K562 (cell line): ENCODE measurements around the gene ECT2. TPM values are rescaled to one million over a fixed set of nuclear protein-coding genes. Genes with fewer than 3 reads are reported as not detected.

Experiments
- FOXO4 ChIP-seq: fragments of 450-650 bp; formaldehyde crosslinking; IDR thresholded peaks from 2 replicates; pipeline ENCODE4 v1.4.0; 2020; ENCODE audit warnings: mild to moderate bottlenecking, moderate library complexity
- SP2 ChIP-seq: IDR thresholded peaks from 2 replicates; pipeline ENCODE4 v1.6.1; 2011; ENCODE audit warnings: mild to moderate bottlenecking, low read depth, low read length, moderate library complexity; ENCODE audit not compliant: poor library complexity, severe bottlenecking; ENCODE audit errors: extremely low read depth
- TCF7 ChIP-seq: sonication (generic); IDR thresholded peaks from 2 replicates; pipeline ENCODE4 v1.6.1; 2016; ENCODE audit warnings: antibody characterized with exemption, borderline replicate concordance
- ZBTB40 ChIP-seq, 2 experiments: fragments of 450-650 bp in 1 of 2; sonication (generic) in 1 of 2; formaldehyde crosslinking in 1 of 2; IDR thresholded peaks; 2 replicates each; pipeline versions ENCODE4 v1.7.1 to v1.9.0; 2016 to 2022; ENCODE audit warnings: inconsistent platforms in 1 of 2, mild to moderate bottlenecking in 1 of 2, missing genetic modification reagents in 1 of 2
- ZNF512 ChIP-seq: IDR thresholded peaks from 2 replicates; pipeline ENCODE4 v1.6.1; 2016; ENCODE audit warnings: missing genetic modification characterization, missing compliant biosample characterization
- ZNF586 ChIP-seq: fragments of 450-650 bp; formaldehyde crosslinking; conservative IDR thresholded peaks from 2 replicates; pipeline ENCODE4 v1.4.0; 2020; ENCODE audit warnings: mild to moderate bottlenecking, moderate library complexity
- polyA plus RNA-seq, 8 experiments: library from polyadenylated mRNA; depleted of rRNA in 4 of 8; stranded (reverse) in 5 of 8; unstranded in 3 of 8; fragments of >200 nt; fragmentation: Nextera tagmentation in 2 of 8; fragmentation: Illumina TruSeq in 1 of 8; extraction: Ambion mirVana in 2 of 8; extraction: Trizol in 1 of 8; gene quantifications; 2 replicates each; pipeline versions ENCODE4 v1.2.1 to v1.2.3, GENCODE V29; 2011 to 2014; ENCODE audit warnings: inconsistent platforms in 1 of 8, missing spikeins in 1 of 8
- total RNA-seq, 7 experiments: library from RNA; depleted of rRNA in 6 of 7; stranded (reverse); fragments of >200 nt in 6 of 7; fragmentation: Illumina TruSeq in 2 of 7; extraction: Trizol in 2 of 7; gene quantifications; 2 replicates each; pipeline versions ENCODE4 v1.2.1 to v1.2.3, GENCODE V29; 2011 to 2021; ENCODE audit warnings: low replicate concordance in 1 of 7

The ECT2 gene
- total and polyA plus RNA-seq, 9 of the 15 experiments (the other 6 are each of a cell fraction or from before 2014, with no cell fraction given) = 19.0 to 53.0 (median 36.5) TPM

- no peak for TF ChIP-seq SP2
- TF ChIP-seq TCF7 = no peak
- no peak for TF ChIP-seq ZBTB40 (IDR thresholded peaks at IDR 0.05)
- TF ChIP-seq ZBTB40 (CRISPR knock-in tag; IDR thresholded peaks at IDR 0.05) = no peak
- no peak for TF ChIP-seq ZNF512 (tag)
- TF ChIP-seq FOXO4 (CRISPR knock-in tag) = no peak
- TF ChIP-seq ZNF586 (CRISPR knock-in tag) = no peak
Observed at GRCh38 chr3:172848910-172849309, 98.4 kb downstream of the ECT2 start (continued).
